Bronchial epithelial cell (primary cell): ENCODE measurements around the gene ZNF692. TPM values are rescaled to one million over a fixed set of nuclear protein-coding genes. Genes with fewer than 3 reads are reported as not detected.

Experiments used
- DNase-seq: peaks from one replicate; pipeline ENCODE4 v3.0.0-alpha.2; 2010; ENCODE audit warnings: low read depth
- FAIRE-seq: peaks from 2 replicates; lab custom pipeline; 2011; peaks lifted over from hg19 to GRCh38; lab: Jason Lieb, UNC
- H3K27me3 ChIP-seq: 2 replicates; pipeline ENCODE4 v1.5.1; 2011; ENCODE audit warnings: low read length; ENCODE audit not compliant: control insufficient read depth, insufficient read depth
- H3K36me3 ChIP-seq: 2 replicates; pipeline ENCODE4 v1.5.1; 2011; ENCODE audit warnings: low read length; ENCODE audit not compliant: control insufficient read depth, insufficient read depth
- H3K4me3 ChIP-seq: 2 replicates; pipeline ENCODE4 v1.5.1; 2011; ENCODE audit warnings: mild to moderate bottlenecking, low read depth, low read length, control low read depth
- total RNA-seq: library from RNA; depleted of rRNA; stranded (reverse); fragments of >200 nt; gene quantifications from 2 replicates; pipeline ENCODE4 v1.2.1, GENCODE V29; 2014
- TF ChIP-seq, protein P1 (sequence below): IDR thresholded peaks from 2 replicates; pipeline ENCODE4 v1.5.1; 2011; ENCODE audit warnings: mild to moderate bottlenecking, moderate library complexity, low read length, control low read depth, inconsistent platforms; ENCODE audit not compliant: insufficient read depth, severe bottlenecking

The ZNF692 gene
- total RNA-seq, 1 donor from 2014 or later = 19.7 TPM

DNA sequence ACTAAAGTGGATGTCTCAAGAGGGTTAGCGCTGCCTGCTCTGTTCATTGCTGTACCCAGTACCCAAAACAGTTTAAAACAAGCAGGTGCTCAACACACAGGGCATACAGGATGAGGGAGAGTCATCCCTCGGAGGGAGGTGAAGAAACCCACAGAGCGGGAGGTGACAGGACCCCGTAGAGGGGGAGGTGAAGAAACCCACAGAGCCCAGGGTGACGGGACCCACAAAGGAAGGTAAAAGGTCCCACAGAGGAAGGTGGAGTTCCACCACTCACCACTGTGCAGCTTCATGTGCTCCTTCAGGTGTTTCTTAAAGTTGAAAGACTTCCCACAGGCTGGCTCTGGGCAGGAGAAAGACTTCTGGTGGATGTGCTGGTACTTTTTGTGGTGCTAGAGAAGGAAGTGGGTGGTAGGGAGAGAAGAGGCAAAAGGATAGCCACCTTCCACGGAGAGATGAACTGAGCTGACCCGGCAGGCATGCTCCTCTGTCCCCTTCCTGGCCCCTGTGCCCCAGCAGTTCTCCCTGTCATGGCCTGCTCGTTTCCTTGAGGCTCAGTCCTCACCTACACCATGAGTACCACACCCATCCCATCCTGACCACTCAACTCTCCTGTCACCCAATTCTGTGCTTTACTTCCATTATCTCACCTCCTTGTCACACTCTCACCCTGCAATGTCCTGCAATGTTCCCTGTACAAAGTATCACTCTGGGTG, 5.1 kb downstream of the ZNF692 start:
- DNase-seq (no peak), FAIRE-seq (no peak)
- TF ChIP-seq, protein P1, sequence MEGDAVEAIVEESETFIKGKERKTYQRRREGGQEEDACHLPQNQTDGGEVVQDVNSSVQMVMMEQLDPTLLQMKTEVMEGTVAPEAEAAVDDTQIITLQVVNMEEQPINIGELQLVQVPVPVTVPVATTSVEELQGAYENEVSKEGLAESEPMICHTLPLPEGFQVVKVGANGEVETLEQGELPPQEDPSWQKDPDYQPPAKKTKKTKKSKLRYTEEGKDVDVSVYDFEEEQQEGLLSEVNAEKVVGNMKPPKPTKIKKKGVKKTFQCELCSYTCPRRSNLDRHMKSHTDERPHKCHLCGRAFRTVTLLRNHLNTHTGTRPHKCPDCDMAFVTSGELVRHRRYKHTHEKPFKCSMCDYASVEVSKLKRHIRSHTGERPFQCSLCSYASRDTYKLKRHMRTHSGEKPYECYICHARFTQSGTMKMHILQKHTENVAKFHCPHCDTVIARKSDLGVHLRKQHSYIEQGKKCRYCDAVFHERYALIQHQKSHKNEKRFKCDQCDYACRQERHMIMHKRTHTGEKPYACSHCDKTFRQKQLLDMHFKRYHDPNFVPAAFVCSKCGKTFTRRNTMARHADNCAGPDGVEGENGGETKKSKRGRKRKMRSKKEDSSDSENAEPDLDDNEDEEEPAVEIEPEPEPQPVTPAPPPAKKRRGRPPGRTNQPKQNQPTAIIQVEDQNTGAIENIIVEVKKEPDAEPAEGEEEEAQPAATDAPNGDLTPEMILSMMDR = no peak
- H3K36me3 ChIP-seq = peaks cover 26% of the 10 kb centered on the region
- H3K27me3 ChIP-seq = no peaks in the 10 kb centered on the region
- no peak overlapping the region for H3K4me3 ChIP-seq

DNA sequence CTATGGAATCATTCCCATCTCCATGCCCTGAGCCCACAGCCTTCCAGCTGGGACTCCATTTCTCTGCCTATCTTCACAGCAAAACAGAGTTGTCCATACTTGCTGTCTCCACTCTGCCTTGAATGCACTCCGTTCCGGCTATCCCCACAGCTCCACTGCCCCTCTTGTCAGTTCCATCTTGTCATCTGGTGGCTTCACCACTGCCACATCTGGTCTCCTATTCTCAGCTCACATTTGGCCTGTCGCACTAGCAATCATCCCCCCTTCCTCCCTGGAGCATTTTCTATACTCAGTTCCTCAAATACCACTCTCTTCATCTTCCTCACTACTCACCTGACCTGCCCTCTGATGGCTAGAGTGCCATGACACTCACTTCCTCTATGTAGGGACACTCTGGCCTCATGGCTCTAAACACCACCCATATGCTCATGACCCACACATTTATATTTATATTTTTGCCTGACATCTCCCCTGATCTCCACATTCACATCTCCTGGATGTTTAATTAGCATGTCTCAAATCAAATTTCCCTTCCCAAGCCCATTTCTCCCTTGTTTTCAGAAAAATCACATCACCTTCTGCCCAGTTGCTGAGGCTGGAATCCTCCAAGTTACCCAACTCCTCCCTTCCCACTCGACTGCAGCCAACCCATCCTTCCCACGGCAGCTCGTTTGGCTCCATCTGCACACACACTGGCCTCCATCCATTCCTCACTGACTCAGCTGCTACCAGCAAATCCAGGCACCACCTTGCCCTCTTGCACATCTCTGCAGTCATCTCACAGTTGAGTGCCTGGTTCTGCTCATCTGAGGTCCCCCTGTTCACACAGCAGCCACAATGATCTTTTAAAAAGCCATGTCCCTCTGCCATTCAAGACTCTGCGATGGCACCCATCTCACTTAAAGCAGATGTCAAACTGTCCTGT, 6.1 kb downstream of the ZNF692 start:
- TF ChIP-seq, protein P1 = no peak
- H3K36me3 ChIP-seq = peaks cover 30% of the 10 kb centered on the region
- DNase-seq (no peak), FAIRE-seq (no peak)
- H3K27me3 ChIP-seq = no peaks in the 10 kb centered on the region
- H3K4me3 ChIP-seq = no peak overlapping the region

DNA sequence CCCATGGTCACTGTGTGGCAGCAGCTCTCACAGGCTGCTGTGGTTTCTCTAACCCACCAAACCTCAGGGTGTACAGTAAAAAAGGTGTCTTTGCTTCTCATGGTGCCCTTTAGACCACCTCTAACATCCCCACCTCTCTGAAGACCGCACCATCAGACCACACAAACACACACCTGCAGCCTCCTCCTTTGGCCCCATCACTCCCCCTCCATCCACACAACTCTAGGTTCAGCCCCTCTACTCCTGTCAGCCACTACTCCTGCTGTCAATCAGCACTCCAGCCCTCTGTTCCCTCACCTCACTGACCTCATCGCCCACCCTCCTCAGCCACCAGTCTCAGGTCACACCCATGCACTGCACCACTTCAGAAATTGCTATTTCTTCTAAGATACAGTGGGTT, 7.5 kb downstream of the ZNF692 start:
- Histone ChIP-seq H3K27me3 (no peaks in the 10 kb centered on the region), H3K36me3 (peaks cover 31% of the 10 kb centered on the region), H3K4me3 (no peak overlapping the region)
- TF ChIP-seq, protein P1 = no peak
- DNase-seq (no peak), FAIRE-seq (no peak)

DNA sequence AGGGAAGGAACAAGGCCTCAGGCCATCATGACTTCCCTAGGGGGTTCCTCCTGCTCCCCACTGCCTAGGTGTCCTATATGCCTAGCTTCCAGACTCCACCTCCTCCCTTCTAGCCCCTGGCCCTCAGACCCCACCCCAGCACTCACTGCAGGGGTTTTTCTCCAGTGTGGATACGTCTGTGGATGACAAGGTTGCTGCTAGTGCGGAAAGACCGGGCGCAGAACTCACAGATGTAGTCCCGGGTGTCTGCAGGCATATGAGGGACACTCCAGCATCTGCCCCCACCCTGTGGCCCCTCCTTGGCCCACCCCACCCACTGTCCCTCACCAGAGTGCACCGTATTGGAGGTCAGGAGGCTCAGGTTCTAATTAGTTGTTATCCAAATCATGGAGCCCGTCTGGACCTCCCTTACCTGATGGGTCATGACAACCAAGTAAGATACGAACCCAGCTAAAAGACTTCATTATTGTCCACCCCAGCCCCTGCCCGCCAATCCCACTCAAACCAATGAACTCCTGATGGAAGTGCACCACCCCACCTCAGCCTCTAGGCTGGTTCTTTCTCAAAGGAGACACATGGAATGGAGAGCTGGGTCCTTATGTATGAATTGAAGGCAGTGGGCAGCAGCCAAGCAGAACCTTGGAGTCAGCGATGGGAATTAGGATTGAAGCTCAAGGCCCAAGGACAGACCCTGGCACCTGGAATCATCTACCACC, 8.2 kb downstream of the ZNF692 start:
- DNase-seq (no peak), FAIRE-seq (no peak)
- no peaks in the 10 kb centered on the region for H3K27me3 ChIP-seq
- TF ChIP-seq, protein P1 = no peak
- H3K4me3 ChIP-seq = no peak overlapping the region
- H3K36me3 ChIP-seq = peaks cover 28% of the 10 kb centered on the region

DNA sequence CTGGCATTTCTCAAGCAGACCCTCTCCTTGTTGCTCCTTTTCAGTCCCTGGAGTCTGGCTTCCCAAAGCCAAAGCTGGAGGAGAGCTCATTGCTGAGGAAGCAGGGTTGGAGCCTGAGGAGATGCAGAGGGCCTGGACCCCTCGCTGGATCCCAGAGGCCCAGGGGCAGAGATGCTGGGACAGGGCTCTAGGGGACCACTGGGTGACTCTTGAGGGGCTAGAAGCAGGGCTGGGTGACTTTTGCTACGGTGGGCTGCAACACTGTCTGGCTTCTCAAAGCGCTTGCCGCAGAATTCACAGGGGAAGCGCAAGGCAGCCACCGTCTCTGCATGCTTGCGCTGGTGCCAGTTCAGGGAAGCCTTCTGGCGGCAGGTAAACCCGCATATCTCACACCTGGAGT, 8.8 kb downstream of the ZNF692 start:
- H3K36me3 ChIP-seq = peaks cover 24% of the 10 kb centered on the region
- FAIRE-seq = no peak

More for the DNA sequence above, 8.8 kb downstream of the ZNF692 start:
- TF ChIP-seq, protein P1 = no peak
- Histone ChIP-seq H3K4me3 (no peak overlapping the region), H3K27me3 (no peaks in the 10 kb centered on the region)
- DNase-seq = no peak
